Skeletal muscle tissue (tissue), 4 donors: Measurements from ENCODE around the gene C10orf67. TPM values are rescaled to one million over a fixed set of nuclear protein-coding genes. Genes with fewer than 3 reads are reported as not detected.
"Not testable (repeated sequence)": the region's sequence is repeated elsewhere in the genome, so short reads cannot be mapped to it uniquely, and the experiment has no call there.

Source experiments
- H3K27ac ChIP-seq: one replicate; pipeline ENCODE4 v1.7.0; 2013; ENCODE audit warnings: mild to moderate bottlenecking, low read depth, low read length, inconsistent platforms
- H3K27me3 ChIP-seq, 3 donors: one replicate each; pipeline ENCODE4 v1.7.0; 2013; ENCODE audit warnings: low read length in 3 of 3; ENCODE audit not compliant: control insufficient read depth in 3 of 3, insufficient read depth in 3 of 3
- H3K36me3 ChIP-seq, 3 donors: one replicate each; pipeline ENCODE4 v1.7.0; 2013; ENCODE audit warnings: low read length in 3 of 3; ENCODE audit not compliant: control insufficient read depth in 3 of 3, insufficient read depth in 3 of 3
- H3K4me1 ChIP-seq, 3 donors: one replicate each; pipeline ENCODE4 v1.7.0; 2013; ENCODE audit warnings: low read length in 3 of 3, mild to moderate bottlenecking in 3 of 3; ENCODE audit not compliant: control insufficient read depth in 3 of 3, insufficient read depth in 3 of 3
- H3K4me3 ChIP-seq, 3 donors: one replicate each; pipeline ENCODE4 v1.7.0; 2013; ENCODE audit warnings: low read length in 3 of 3
- H3K9ac ChIP-seq, 3 donors: one replicate each; pipeline ENCODE4 v1.7.0; 2013; ENCODE audit warnings: low read length in 3 of 3, mild to moderate bottlenecking in 3 of 3, moderate library complexity in 2 of 3, low read depth in 1 of 3
- H3K9me3 ChIP-seq, 3 donors: one replicate each; pipeline ENCODE4 v1.7.0; 2013; ENCODE audit warnings: low read length in 3 of 3; ENCODE audit not compliant: control insufficient read depth in 3 of 3
- total RNA-seq: library from RNA; depleted of rRNA; stranded (reverse); fragments of >200 nt; gene quantifications from one replicate; pipeline ENCODE4 v1.2.3, GENCODE V29; 2014
- donor health status: Osteomylitis.

Gene C10orf67
- total RNA-seq, 1 donor from 2014 or later = under 0.01 TPM

DNA sequence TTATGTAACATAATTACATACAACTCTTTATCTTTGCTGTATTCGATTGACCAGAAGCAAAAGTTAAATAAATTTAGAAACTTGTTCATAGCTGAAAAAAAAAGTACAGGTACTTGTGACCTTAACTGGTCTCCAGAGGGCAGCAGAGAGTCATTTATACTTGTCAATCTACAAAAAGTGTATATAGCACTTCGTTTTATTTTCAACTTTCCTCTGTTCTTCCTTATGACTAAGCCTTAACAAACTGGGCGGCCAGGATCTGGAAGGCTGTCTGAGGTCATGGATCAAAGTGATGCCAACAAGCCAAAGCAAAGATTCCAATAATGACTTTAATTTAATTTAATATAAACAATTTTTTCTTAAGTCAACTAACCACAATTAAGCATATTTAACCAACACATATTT, 29.8 kb downstream of the C10orf67 start:
- Histone ChIP-seq H3K9me3 (no peaks in the 10 kb centered on the region), H3K9ac (peak overlapping the region in 1 of 3 donors; percentile 54), H3K4me1 (peaks cover 0 to 6% (median 4%) of the 10 kb centered on the region in 3 donors), H3K27me3 (no peaks in the 10 kb centered on the region), H3K4me3 (no peak overlapping the region), H3K36me3 (no peaks in the 10 kb centered on the region), H3K27ac (no peak overlapping the region)

DNA sequence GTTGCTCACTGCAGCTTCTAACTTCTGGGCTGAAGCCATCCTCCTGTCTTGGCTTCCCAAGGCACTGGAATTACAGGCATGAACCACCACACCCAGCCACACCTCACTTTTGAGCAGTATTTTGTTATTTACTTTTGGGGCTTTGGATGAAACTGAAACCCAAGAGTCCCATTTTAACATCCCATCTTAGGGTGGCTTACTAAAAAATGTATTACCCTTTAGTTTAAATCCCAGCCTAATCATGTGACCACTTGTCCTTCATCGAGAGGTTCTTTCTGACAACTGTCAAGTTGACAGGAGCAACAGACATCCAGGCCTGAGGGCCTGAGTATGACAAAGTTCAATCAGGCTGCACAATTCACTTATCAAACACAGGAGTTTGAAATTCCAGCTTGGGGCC, 33.6 kb downstream of the C10orf67 start:
- no peak overlapping the region for H3K27ac ChIP-seq
- H3K4me1 ChIP-seq = peaks cover 0 to 6% (median 4%) of the 10 kb centered on the region in 3 donors
- no peak overlapping the region for H3K9ac ChIP-seq
- no peak overlapping the region for H3K4me3 ChIP-seq
- no peaks in the 10 kb centered on the region for H3K9me3 ChIP-seq
- no peaks in the 10 kb centered on the region for H3K27me3 ChIP-seq
- H3K36me3 ChIP-seq = no peaks in the 10 kb centered on the region

DNA sequence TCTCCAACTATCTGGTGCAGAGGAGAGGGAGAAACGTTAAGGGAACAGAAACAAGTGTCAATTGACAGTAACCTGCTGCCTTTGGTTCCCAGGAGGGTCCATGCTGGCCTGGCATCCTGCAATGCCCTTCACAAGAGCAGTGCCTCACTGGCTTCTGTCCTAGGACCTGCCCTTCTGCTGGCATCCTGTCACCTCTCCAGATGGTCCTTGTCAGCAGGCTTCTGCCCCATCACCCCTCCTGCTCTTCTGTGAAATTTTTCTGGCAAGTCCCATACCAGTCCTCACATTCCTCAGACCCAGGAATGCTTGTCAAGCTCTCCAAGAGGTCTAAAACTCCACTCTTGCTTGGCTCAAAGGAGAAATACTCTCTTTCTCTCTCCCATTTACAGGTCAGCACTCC, 34.2 kb downstream of the C10orf67 start:
- Histone ChIP-seq H3K27ac (no peak overlapping the region), H3K9ac (no peak overlapping the region), H3K4me1 (peaks cover 0 to 6% (median 0%) of the 10 kb centered on the region in 3 donors), H3K36me3 (no peaks in the 10 kb centered on the region), H3K27me3 (no peaks in the 10 kb centered on the region), H3K4me3 (no peak overlapping the region), H3K9me3 (no peaks in the 10 kb centered on the region)

DNA sequence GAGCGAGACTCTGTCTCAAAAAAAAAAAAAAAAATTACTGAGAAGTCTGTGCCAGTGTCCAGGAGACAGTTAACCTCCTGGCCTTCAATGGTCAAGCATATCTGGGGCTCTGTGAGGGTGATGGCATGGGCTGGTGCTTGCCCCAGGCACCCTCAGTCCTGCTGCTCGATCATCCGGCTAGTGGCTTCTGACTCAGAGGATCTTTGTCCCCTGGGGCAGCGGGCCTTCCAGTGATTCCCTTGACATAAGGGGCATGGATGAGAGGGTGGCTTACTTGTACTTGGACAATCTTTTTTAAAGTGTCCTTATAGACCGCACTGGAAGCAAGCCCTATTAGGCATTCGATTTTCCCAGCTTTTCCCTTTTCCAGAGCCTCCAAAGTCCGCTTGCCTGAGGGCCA, 44.6 kb downstream of the C10orf67 start:
- H3K4me3 ChIP-seq, H3K27me3 ChIP-seq, H3K4me1 ChIP-seq, H3K9me3 ChIP-seq, H3K36me3 ChIP-seq, H3K27ac ChIP-seq, H3K9ac ChIP-seq: not testable (repeated sequence)

DNA sequence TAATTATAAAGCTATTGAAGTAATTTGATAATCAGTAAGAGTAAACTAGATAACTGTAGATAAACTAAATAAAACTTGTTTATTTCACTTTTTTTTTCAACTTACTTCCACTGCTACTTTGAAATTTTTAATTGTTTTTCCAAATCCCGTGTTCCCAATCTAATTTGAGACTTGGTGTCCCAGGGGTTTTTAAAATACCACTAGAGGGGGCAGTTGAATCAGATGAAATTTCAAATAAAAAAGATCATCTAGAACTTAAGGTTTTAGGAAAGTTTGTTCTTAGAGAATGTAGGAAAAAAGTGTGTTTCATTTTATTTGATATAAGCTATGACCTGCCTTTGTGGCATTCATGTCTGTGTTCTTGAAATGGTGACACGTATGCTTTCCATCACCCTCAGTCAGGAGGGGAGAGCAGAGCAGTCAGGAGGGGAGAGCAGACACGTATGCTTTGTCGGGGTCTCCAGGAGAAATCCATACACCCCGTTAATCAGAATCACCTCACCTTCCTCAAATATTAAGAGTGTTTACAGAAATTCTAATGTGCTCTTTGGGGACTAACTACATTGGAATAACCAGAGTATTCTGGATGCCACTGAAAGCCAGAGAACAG, 49.9 kb downstream of the C10orf67 start:
- Histone ChIP-seq H3K36me3 (no peaks in the 10 kb centered on the region), H3K9me3 (no peaks in the 10 kb centered on the region), H3K9ac (no peak overlapping the region), H3K4me1 (no peaks in the 10 kb centered on the region), H3K27me3 (peaks cover 0 to 15% (median 0%) of the 10 kb centered on the region in 3 donors), H3K27ac (no peak overlapping the region), H3K4me3 (no peak overlapping the region)

DNA sequence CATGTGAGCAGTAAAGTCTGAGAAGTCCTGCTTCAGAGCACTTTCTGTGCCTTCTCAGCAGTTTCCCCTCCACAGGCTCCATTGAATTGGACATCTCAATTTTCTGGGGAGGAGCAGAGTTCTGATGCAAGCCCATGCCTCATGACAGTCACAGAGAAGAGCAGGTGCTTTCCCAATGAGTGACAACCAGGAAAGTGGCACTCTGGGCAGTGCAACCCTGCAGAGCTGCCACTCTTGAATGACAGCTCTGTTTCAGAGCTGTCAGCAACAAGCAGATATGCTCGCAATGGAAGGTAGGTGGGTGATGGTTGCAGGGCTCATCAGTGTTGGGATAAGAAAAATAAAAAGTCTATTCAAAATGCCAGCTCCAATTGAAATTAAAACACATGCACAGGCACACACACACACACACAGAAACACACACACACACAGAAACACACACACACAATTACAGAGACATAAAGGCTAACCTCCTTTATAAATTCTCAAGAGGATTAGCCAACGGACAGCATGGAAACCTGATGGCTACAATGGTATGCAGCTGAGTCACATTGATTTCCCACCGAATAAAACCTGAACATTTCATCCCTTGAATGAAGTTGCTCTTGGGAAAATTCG, 50.5 kb downstream of the C10orf67 start:
- no peaks in the 10 kb centered on the region for H3K4me1 ChIP-seq
- no peak overlapping the region for H3K27ac ChIP-seq
- no peaks in the 10 kb centered on the region for H3K9me3 ChIP-seq
- H3K4me3 ChIP-seq = no peak overlapping the region
- no peaks in the 10 kb centered on the region for H3K36me3 ChIP-seq
- no peak overlapping the region for H3K9ac ChIP-seq
- H3K27me3 ChIP-seq = peaks cover 0 to 15% (median 0%) of the 10 kb centered on the region in 3 donors

DNA sequence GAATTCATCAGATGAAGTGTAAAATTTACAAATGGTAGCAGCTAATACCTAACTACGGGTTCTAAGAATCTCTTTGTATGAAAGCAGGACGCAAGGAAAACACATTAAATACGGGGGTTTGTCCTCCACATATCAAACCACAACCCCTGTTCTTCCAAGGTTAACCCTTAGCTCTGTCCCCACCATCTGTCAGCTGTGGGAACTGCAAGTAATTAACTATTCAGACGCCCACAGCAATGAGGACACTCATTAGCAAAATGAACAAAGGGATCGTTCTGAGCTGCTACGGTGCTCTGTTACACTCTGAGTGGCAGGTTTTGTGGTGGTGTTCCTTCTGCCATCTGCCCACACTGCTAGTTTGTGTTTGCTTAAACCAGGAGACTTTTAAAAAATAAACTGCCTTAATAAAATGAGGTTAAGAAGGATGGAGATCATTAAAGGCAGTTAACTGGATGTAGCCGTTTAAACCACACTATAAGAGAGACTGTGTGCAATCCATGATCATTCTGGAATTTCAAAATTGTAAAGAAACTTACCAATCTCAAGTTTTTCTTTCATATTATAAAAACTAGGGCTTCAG, 51.4 kb downstream of the C10orf67 start:
- no peaks in the 10 kb centered on the region for H3K36me3 ChIP-seq
- H3K9ac ChIP-seq = no peak overlapping the region
- no peak overlapping the region for H3K27ac ChIP-seq
- H3K4me3 ChIP-seq = no peak overlapping the region
- no peaks in the 10 kb centered on the region for H3K9me3 ChIP-seq
- H3K4me1 ChIP-seq = no peaks in the 10 kb centered on the region
- peaks cover 0 to 15% (median 0%) of the 10 kb centered on the region in 3 donors for H3K27me3 ChIP-seq

DNA sequence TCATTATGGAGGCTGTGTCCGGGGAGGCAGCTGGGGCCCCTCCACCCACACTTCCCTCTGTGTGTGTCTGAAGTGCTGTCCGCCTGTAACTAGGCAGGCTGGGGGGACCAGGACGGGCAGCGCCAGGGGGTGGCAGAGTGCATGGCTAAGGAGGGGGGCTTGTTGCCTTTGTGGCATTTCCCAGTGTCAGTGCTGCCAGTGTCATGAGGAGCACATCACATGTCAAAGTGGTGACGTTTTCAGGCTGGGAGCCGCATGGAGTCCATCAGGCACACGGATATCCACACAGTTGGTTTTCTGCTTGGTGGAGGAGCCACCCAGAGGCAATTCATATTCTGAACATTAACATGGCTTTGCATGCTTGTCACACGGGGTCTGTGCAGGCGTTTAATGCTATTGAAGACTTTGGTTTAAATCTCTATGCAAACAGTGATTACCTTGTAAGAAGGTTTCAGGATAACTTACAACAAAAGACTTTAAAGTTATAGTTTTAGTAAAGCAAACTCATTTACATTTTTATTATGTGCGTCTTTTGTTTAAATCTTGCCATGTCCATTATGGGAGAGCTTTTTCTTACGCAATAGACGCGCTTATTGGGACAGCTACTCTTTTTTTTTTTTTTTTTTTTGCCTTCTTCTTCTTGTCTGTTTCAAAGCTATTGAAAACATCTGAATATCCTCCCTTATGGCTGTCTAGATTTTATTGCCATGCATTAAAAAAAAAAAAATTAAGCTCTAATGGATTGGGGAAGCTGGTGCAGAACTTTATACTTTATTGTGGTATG, 52.9 kb downstream of the C10orf67 start:
- no peak overlapping the region for H3K4me3 ChIP-seq
- H3K27me3 ChIP-seq = peaks cover 0 to 15% (median 0%) of the 10 kb centered on the region in 3 donors

DNA sequence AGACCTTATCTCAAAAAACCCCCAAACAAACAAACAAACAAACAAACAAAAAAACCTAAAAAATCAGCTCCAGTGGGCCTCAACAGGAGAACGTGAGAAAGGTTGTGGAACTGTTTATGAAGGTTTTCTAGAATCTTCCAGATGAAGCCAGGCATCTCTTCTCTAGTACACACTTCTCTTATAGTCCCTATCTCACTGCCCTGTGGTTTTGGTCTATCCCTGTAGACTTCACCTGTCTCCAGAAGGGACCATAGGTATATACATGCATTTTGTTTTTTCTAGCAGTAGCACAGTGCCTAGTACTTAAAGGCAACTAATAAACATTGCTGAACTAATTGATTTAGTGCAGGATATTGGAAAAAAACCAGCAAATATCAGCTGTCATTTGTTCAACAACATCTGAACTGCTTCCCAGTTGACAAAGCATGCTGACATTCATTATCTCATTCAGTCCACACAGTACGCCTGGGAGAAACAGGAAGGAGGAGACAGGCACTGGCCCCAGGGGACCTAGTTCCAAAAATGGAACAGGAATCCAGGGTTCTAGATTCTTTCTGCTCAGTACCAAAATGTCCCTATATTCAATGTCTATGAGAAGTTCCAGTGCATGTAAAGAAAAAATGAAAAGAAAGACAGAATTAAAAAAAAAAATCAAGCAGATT, 59.8 kb downstream of the C10orf67 start:
- no peaks in the 10 kb centered on the region for H3K9me3 ChIP-seq
- H3K36me3 ChIP-seq = no peaks in the 10 kb centered on the region
- no peak overlapping the region for H3K27ac ChIP-seq
- H3K27me3 ChIP-seq = peaks cover 0 to 3% (median 0%) of the 10 kb centered on the region in 3 donors
- H3K9ac ChIP-seq = no peak overlapping the region
- no peak overlapping the region for H3K4me3 ChIP-seq
- no peaks in the 10 kb centered on the region for H3K4me1 ChIP-seq

More for the DNA sequence above, 52.9 kb downstream of the C10orf67 start:
- Histone ChIP-seq H3K9me3 (no peaks in the 10 kb centered on the region), H3K4me1 (no peaks in the 10 kb centered on the region), H3K36me3 (no peaks in the 10 kb centered on the region), H3K9ac (no peak overlapping the region), H3K27ac (no peak overlapping the region)
